SU-DHL-6 (cell line): ENCODE results near the gene NCOA1.
A peak's percentile ranks its signal among the peaks of the same experiment; 100 is the strongest.

Source experiments
- H2AFZ ChIP-seq: fragments of 200-600 bp; sonication (generic); 2 replicates; pipeline ENCODE4 v1.6.1; 2014; ENCODE audit warnings: low read depth, mild to moderate bottlenecking, moderate library complexity, mixed read lengths, antibody characterized with exemption, low read length; ENCODE audit not compliant: severe bottlenecking
- H3F3A ChIP-seq: fragments of 200-600 bp; shearing (Covaris generic); 2 replicates; pipeline ENCODE4 v1.6.0; 2016; ENCODE audit warnings: antibody characterized with exemption, mild to moderate bottlenecking; ENCODE audit not compliant: insufficient read depth
- H3K27ac ChIP-seq: fragments of 200-600 bp; sonication (generic); 2 replicates; pipeline ENCODE4 v1.5.1; 2016; ENCODE audit warnings: low read depth, mild to moderate bottlenecking, low read length, moderate library complexity, mixed read lengths
- H3K27me3 ChIP-seq: fragments of 200-600 bp; sonication (generic), shearing (Covaris generic); 2 replicates; pipeline ENCODE4 v1.6.0; 2014; ENCODE audit warnings: mild to moderate bottlenecking, low read length
- H3K36me3 ChIP-seq: fragments of 200-600 bp; sonication (generic); 2 replicates; pipeline ENCODE4 v1.6.1; 2014; ENCODE audit warnings: mild to moderate bottlenecking, low read length, mixed read lengths
- H3K4me2 ChIP-seq: fragments of 300-600, 200-600 bp; shearing (Covaris generic), sonication (generic); 2 replicates; pipeline ENCODE4 v1.6.0; 2014; ENCODE audit warnings: low read length, low read depth, mild to moderate bottlenecking; ENCODE audit not compliant: poor library complexity, severe bottlenecking
- H3K4me3 ChIP-seq: fragments of 200-600 bp; sonication (generic); 2 replicates; pipeline ENCODE4 v1.5.1; 2014; ENCODE audit warnings: antibody characterized with exemption, low read length, mild to moderate bottlenecking, mixed read lengths; ENCODE audit not compliant: insufficient read depth, poor library complexity, severe bottlenecking
- H3K79me2 ChIP-seq: fragments of 200-600 bp; sonication (generic); 2 replicates; pipeline ENCODE4 v1.6.1; 2014; ENCODE audit warnings: mild to moderate bottlenecking, low read length, moderate library complexity; ENCODE audit not compliant: insufficient read depth
- H3K9ac ChIP-seq: fragments of 200-600 bp; sonication (generic); 2 replicates; pipeline ENCODE4 v1.7.0; 2014; ENCODE audit warnings: mild to moderate bottlenecking, low read length
- H3K9me2 ChIP-seq: fragments of 200-600 bp; sonication (generic); replicated peaks from 2 replicates; pipeline ENCODE4 v1.6.1; 2014; ENCODE audit warnings: low read length; ENCODE audit not compliant: insufficient read depth
- H3K9me3 ChIP-seq: fragments of 200-600 bp; sonication (generic); 2 replicates; pipeline ENCODE4 v1.6.1; 2014; ENCODE audit warnings: low read length, mixed read lengths; ENCODE audit not compliant: insufficient read depth
- H4K20me1 ChIP-seq: fragments of 200-600 bp; sonication (generic); 2 replicates; pipeline ENCODE4 v1.6.1; 2014; ENCODE audit warnings: low read depth, mild to moderate bottlenecking, antibody characterized with exemption, low read length, moderate library complexity, mixed read lengths
- EZH2phosphoT487 ChIP-seq: fragments of 200-600 bp; sonication (generic), shearing (Covaris generic); conservative IDR thresholded peaks from 2 replicates; pipeline ENCODE4 v1.6.1; 2018; ENCODE audit warnings: mild to moderate bottlenecking, antibody characterized with exemption, low read length, moderate library complexity, mixed read lengths
- TF ChIP-seq, protein P1 (sequence below): fragments of 200-600 bp; sonication (generic); IDR thresholded peaks from one replicate; pipeline ENCODE4 v1.5.1; 2017; ENCODE audit warnings: antibody characterized with exemption, mild to moderate bottlenecking, low read length, moderate library complexity; ENCODE audit not compliant: insufficient read depth, poor library complexity, severe bottlenecking

NCOA1 gene

DNA sequence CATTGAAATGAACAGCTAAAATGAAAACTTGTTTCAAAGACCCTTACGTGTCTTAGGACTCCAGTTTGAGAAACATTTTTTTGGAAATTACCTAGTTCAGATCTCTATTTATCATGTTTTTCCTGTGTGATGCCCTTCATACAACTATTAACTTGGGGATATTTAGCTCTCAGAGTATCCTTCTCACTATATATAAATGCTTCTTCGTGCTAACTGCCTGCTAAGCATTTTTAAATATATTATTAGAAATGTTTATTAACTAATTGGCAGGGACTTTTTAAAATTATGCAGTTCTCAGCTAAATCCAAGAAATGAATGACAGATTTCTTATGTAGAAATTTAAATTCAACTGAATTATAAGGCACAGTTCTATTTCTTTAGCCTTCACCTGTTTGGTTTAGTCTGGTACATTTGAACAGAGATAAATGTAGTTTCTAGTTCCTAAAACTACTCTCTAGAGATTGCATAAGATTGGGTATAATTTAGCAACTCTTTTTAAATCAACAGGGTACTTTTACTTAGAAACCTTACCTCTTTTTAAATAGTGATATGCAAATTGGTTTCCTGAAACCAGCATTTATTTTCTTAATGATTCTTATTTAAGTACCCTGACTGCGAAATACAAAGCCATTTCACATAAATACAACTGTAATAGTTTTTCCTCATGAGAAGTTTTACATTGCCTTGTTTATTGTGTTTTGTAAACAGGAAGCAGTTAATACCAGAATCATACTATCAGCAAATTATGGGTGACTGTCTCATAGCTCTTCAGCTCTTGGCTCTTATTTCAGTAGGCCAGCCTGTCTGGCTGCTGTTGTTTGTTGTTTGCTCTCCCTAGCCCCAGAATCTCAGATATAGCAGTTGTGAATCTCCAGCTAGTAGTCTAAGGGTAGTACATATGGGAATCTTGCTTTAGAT is 161.5 kb downstream of the NCOA1 start:
- peak overlapping the region; percentile 13 for H3K4me3 ChIP-seq
- no peaks in the 10 kb centered on the region for H4K20me1 ChIP-seq
- peak overlapping the region; percentile 41 for H3K4me2 ChIP-seq
- H3K36me3 ChIP-seq: no peaks in the 10 kb centered on the region
- H3K27me3 ChIP-seq: no peaks in the 10 kb centered on the region
- H3K9me3 ChIP-seq: no peaks in the 10 kb centered on the region
- H3K27ac ChIP-seq: peak overlapping the region; percentile 24
- no peak overlapping the region for H2AFZ ChIP-seq
- no peaks in the 10 kb centered on the region for H3K9me2 ChIP-seq
- H3F3A ChIP-seq: peaks cover 9% of the 10 kb centered on the region; the same call in 1 of the 2 replicates
- no peak for TF ChIP-seq EZH2phosphoT487
- TF ChIP-seq, protein P1, sequence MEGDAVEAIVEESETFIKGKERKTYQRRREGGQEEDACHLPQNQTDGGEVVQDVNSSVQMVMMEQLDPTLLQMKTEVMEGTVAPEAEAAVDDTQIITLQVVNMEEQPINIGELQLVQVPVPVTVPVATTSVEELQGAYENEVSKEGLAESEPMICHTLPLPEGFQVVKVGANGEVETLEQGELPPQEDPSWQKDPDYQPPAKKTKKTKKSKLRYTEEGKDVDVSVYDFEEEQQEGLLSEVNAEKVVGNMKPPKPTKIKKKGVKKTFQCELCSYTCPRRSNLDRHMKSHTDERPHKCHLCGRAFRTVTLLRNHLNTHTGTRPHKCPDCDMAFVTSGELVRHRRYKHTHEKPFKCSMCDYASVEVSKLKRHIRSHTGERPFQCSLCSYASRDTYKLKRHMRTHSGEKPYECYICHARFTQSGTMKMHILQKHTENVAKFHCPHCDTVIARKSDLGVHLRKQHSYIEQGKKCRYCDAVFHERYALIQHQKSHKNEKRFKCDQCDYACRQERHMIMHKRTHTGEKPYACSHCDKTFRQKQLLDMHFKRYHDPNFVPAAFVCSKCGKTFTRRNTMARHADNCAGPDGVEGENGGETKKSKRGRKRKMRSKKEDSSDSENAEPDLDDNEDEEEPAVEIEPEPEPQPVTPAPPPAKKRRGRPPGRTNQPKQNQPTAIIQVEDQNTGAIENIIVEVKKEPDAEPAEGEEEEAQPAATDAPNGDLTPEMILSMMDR: no peak
- no peak overlapping the region for H3K9ac ChIP-seq
- H3K79me2 ChIP-seq: no peaks in the 10 kb centered on the region

DNA sequence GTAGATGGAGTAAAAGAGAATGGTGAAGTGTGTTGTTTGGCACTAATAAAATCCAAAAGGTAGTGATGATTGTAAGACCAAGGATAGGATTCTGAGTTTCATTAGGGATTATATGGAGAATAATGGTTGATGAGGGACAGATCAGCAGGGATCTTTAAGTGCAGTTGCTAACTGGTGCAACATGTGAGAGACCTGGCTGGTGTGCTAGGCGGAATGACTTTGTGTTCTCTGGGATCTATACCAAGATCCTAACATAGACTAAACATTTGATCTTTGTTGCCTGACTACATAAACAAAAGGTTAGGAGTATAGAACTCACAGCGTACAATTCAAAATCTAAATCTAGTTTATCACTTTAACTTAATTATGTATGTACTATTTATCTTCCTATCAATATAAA is 166.8 kb downstream of the NCOA1 start:
- Histone ChIP-seq H4K20me1 (no peaks in the 10 kb centered on the region), H3K27me3 (no peaks in the 10 kb centered on the region), H3K4me3 (no peak overlapping the region)

DNA sequence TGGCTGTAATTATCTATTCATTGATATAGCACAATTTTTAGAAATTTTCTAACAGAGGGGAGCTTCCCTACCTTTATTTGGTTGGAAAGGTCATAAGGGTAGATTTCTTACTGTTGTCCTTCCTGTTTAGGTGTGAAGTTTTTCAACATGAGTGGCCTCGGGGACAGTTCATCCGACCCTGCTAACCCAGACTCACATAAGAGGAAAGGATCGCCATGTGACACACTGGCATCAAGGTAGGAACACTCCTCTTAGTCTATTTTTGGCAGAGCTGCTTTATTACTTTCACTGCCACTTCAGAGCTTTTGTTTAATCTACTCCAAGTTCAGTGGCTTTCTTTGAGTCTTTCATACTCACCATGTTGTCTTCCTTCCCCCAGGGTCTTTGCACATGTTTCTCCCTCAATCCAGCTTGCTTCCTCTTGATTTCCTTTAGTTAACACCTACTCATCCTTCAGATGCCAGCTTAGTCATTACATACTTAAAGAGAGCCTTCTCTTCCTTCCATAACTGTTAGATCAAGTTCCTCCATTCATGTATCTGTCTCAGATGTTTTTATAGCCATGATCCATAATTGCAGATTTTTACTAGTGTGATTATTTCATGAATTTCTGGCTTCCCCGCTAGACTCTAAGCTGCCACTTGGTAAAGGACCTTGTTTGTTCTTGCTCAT is 167.6 kb downstream of the NCOA1 start:
- H3K4me3 ChIP-seq: no peak overlapping the region
- H4K20me1 ChIP-seq: no peaks in the 10 kb centered on the region
- no peaks in the 10 kb centered on the region for H3K36me3 ChIP-seq
- H3K4me2 ChIP-seq: no peak overlapping the region
- H3K79me2 ChIP-seq: no peaks in the 10 kb centered on the region
- no peak overlapping the region for H2AFZ ChIP-seq
- H3K27me3 ChIP-seq: no peaks in the 10 kb centered on the region
- no peaks in the 10 kb centered on the region for H3K9me3 ChIP-seq
- TF ChIP-seq, protein P1: no peak
- TF ChIP-seq EZH2phosphoT487: no peak
- H3K9ac ChIP-seq: no peak overlapping the region
- H3F3A ChIP-seq: no peaks in the 10 kb centered on the region
- no peak overlapping the region for H3K27ac ChIP-seq
- H3K9me2 ChIP-seq: no peaks in the 10 kb centered on the region

More for the DNA sequence above, 166.8 kb downstream of the NCOA1 start:
- Histone ChIP-seq H3K27ac (no peak overlapping the region), H3K9me2 (no peaks in the 10 kb centered on the region), H3K9ac (no peak overlapping the region), H3F3A (peaks cover 3% of the 10 kb centered on the region; the same call in 1 of the 2 replicates), H3K36me3 (no peaks in the 10 kb centered on the region), H3K4me2 (no peak overlapping the region), H3K9me3 (no peaks in the 10 kb centered on the region), H3K79me2 (no peaks in the 10 kb centered on the region), H2AFZ (no peak overlapping the region)
- TF ChIP-seq EZH2phosphoT487: no peak
- TF ChIP-seq, protein P1: no peak
